Mucosa of rectum (tissue), 2 donors: ENCODE measurements around the gene HPD.
A peak's percentile ranks its signal among the peaks of the same experiment; 100 is the strongest.
"Not testable (repeated sequence)": the region's sequence is repeated elsewhere in the genome, so short reads cannot be mapped to it uniquely, and the experiment has no call there.

Source experiments
- H3K27ac ChIP-seq, 2 donors: one replicate each; pipeline ENCODE4 v1.7.0; 2013; ENCODE audit warnings: inconsistent platforms in 2 of 2, low read depth in 2 of 2, low read length in 2 of 2
- H3K27me3 ChIP-seq, 2 donors: one replicate each; pipeline ENCODE4 v1.7.0; 2013; ENCODE audit warnings: low read length in 2 of 2; ENCODE audit not compliant: control insufficient read depth in 2 of 2, insufficient read depth in 2 of 2
- H3K36me3 ChIP-seq, 2 donors: one replicate each; pipeline ENCODE4 v1.7.0; 2013; ENCODE audit warnings: low read length in 2 of 2; ENCODE audit not compliant: control insufficient read depth in 2 of 2, insufficient read depth in 2 of 2
- H3K4me1 ChIP-seq, 2 donors: one replicate each; pipeline ENCODE4 v1.7.0; 2013; ENCODE audit warnings: low read length in 2 of 2, mild to moderate bottlenecking in 1 of 2; ENCODE audit not compliant: control insufficient read depth in 2 of 2, insufficient read depth in 2 of 2
- H3K4me3 ChIP-seq, 2 donors: one replicate each; pipeline ENCODE4 v1.7.0; 2013; ENCODE audit warnings: low read length in 2 of 2
- H3K9ac ChIP-seq, 2 donors: one replicate each; pipeline ENCODE4 v1.7.0; 2013; ENCODE audit warnings: low read length in 2 of 2, low read depth in 1 of 2, mild to moderate bottlenecking in 1 of 2
- H3K9me3 ChIP-seq, 2 donors: one replicate each; pipeline ENCODE4 v1.7.0; 2013; ENCODE audit warnings: low read length in 2 of 2; ENCODE audit not compliant: control insufficient read depth in 2 of 2
- donor health status: healthy.
- donor health status: Normal muscosa, but diverticular disease.

HPD gene

DNA sequence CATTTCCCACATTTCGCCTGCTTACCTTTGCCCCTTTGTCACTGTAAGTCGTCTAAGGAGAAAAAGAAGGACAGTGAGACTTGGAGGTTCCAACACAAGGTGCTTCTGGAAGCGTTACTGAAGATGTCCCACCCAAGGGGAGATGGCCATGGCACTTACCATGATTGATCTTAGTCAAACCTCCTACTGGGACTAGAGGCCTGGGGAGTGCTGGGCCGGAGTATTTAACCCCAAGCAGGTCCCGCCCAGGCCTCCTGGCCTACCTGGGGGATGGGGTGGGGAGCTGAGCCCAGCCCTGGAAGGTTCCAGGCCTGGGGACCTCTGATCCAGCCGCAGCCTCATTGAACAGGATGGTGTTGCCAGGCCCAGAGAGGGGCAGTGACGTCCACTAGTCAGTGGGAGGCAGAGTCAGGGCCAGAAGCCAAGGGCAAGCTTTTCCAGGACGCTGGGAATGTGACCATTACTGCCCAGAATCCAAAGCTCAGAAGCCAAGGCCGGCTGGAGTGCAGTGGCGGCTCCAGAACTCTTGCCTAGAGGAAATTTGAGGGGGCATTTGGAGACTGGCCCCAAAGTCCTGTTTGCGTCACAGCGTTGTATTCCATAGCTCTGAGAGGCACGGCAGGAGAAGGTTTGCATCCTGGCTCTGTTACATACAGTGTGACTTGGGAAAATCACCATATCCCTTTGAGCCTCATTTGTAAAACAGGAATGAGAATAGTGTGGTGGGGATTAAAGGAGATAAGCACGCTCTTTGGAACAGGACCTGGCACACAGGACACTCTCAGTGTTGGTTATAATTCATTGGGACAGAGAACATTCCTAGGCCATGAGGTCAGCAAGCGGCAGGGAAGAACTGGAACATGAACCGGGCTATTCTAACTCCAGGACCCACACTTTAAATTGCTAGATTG, at the start of gene HPD:
TSS of gene HPD (minus strand) at position 198 of the 911 bp plus-strand sequence. CDS start at position 162, 36 bp downstream.
- no peak within 1 kb of the TSS for H3K4me3 ChIP-seq

GRCh38 chr12:121905746-121906145, 47.1 kb upstream of the HPD start:
- H3K4me3 ChIP-seq, result no peak overlapping the region
- no peaks in the 10 kb centered on the region for H3K9me3 ChIP-seq
- peaks cover 28 to 46% of the 10 kb centered on the region in 2 donors for H3K36me3 ChIP-seq
- no peaks in the 10 kb centered on the region for H3K27me3 ChIP-seq
- H3K9ac ChIP-seq, result no peak overlapping the region
- no peak overlapping the region for H3K27ac ChIP-seq
- H3K4me1 ChIP-seq, result no peaks in the 10 kb centered on the region

More for the DNA sequence above, at the start of gene HPD:
- no peaks in the 10 kb centered on the region for H3K36me3 ChIP-seq
- no peaks in the 10 kb centered on the region for H3K9me3 ChIP-seq
- H3K9ac ChIP-seq, result no peak within 1 kb of the TSS
- peaks cover 0 to 10% of the 10 kb centered on the region in 2 donors for H3K4me1 ChIP-seq
- H3K27ac ChIP-seq, result peak within 1 kb of the TSS; percentile 76
- no peaks in the 10 kb centered on the region for H3K27me3 ChIP-seq

GRCh38 chr12:121903202-121903601, 44.5 kb upstream of the HPD start:
- H3K36me3 ChIP-seq, result peaks cover 36 to 51% of the 10 kb centered on the region in 2 donors
- H3K27ac ChIP-seq, result no peak overlapping the region
- no peaks in the 10 kb centered on the region for H3K4me1 ChIP-seq
- no peaks in the 10 kb centered on the region for H3K9me3 ChIP-seq
- H3K4me3 ChIP-seq, result no peak overlapping the region
- no peak overlapping the region for H3K9ac ChIP-seq
- no peaks in the 10 kb centered on the region for H3K27me3 ChIP-seq

DNA sequence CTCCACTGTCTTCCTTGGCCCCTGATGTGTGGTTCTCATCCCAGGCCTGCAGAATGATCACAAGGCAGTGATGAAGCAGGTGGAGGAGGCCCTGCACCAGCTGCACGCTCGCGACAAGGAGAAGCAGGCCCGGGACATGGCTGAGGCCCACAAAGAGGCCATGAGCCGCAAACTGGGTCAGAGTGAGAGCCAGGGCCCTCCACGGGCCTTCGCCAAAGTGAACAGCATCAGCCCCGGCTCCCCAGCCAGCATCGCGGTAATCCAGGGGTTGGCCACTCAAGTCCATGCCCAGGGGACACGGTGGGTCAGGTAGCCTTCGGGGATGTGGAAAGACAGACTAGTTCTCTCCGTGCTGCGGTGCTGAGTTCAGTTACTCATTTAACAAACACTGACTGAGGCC, 40.9 kb upstream of the HPD start:
- Histone ChIP-seq H3K4me3 (no peak overlapping the region), H3K9me3 (no peaks in the 10 kb centered on the region), H3K27ac (no peak overlapping the region), H3K9ac (no peak overlapping the region), H3K4me1 (no peaks in the 10 kb centered on the region), H3K36me3 (peaks cover 56 to 61% of the 10 kb centered on the region in 2 donors), H3K27me3 (no peaks in the 10 kb centered on the region)

- peaks cover 53 to 60% of the 10 kb centered on the region in 2 donors for H3K36me3 ChIP-seq
- H3K27ac ChIP-seq, result no peak overlapping the region
- no peaks in the 10 kb centered on the region for H3K9me3 ChIP-seq
- H3K9ac ChIP-seq, result no peak overlapping the region
- H3K4me1 ChIP-seq, result peaks cover 3 to 5% of the 10 kb centered on the region in 2 donors
- no peaks in the 10 kb centered on the region for H3K27me3 ChIP-seq
- no peak overlapping the region for H3K4me3 ChIP-seq
Observed at GRCh38 chr12:121898287-121898686, 39.6 kb upstream of the HPD start.

GRCh38 chr12:121894633-121895032, 36.0 kb upstream of the HPD start:
- Histone ChIP-seq H3K36me3 (peaks cover 28 to 37% of the 10 kb centered on the region in 2 donors), H3K27ac (no peak overlapping the region), H3K9me3 (no peaks in the 10 kb centered on the region), H3K27me3 (no peaks in the 10 kb centered on the region), H3K9ac (no peak overlapping the region), H3K4me1 (peaks cover 12% of the 10 kb centered on the region in 2 donors), H3K4me3 (no peak overlapping the region)

- Histone ChIP-seq H3K4me3 (no peak overlapping the region), H3K27me3 (no peaks in the 10 kb centered on the region), H3K9ac (no peak overlapping the region), H3K4me1 (peaks cover 17 to 18% of the 10 kb centered on the region in 2 donors), H3K36me3 (peaks cover 23 to 31% of the 10 kb centered on the region in 2 donors), H3K27ac (peak overlapping the region in 1 of 2 donors; percentile 22), H3K9me3 (no peaks in the 10 kb centered on the region)
Observed at GRCh38 chr12:121893961-121894460, 35.4 kb upstream of the HPD start.

GRCh38 chr12:121892673-121893561, 34.3 kb upstream of the HPD start:
- no peaks in the 10 kb centered on the region for H3K9me3 ChIP-seq
- H3K4me3 ChIP-seq, result no peak overlapping the region
- no peak overlapping the region for H3K27ac ChIP-seq
- H3K4me1 ChIP-seq, result peaks cover 22 to 23% of the 10 kb centered on the region in 2 donors
- no peaks in the 10 kb centered on the region for H3K27me3 ChIP-seq
- H3K9ac ChIP-seq, result no peak overlapping the region
- peaks cover 19 to 26% of the 10 kb centered on the region in 2 donors for H3K36me3 ChIP-seq

- peak overlapping the region; percentile 96 to 97 for H3K9ac ChIP-seq
- not testable (repeated sequence) for H3K27ac ChIP-seq
Observed at GRCh38 chr12:121889661-121890060, 31.0 kb upstream of the HPD start.

More at GRCh38 chr12:121889661-121890060, 31.0 kb upstream of the HPD start:
- peaks cover 2 to 11% of the 10 kb centered on the region in 2 donors for H3K36me3 ChIP-seq
- peaks cover 22 to 23% of the 10 kb centered on the region in 2 donors for H3K4me1 ChIP-seq
- not testable (repeated sequence) for H3K9me3 ChIP-seq, H3K27me3 ChIP-seq
- H3K4me3 ChIP-seq, result peak overlapping the region; percentile 86 to 92
